22Rv1 (cell line): ENCODE results near the gene SPECC1L.
"Not testable (repeated sequence)": the region's sequence is repeated elsewhere in the genome, so short reads cannot be mapped to it uniquely, and the experiment has no call there.

ENCODE experiments used
- H3K27ac ChIP-seq: fragments of 450-650 bp; 2 replicates; pipeline ENCODE4 v1.5.1; 2017
- ZFX ChIP-seq: fragments of 450-650 bp; IDR thresholded peaks from 2 replicates; pipeline ENCODE4 v1.6.1; 2017; ENCODE audit warnings: antibody characterized with exemption, borderline replicate concordance
- TF ChIP-seq, protein P1 (sequence below): fragments of 450-650 bp; IDR thresholded peaks from 2 replicates; pipeline ENCODE4 v1.5.1; 2017; ENCODE audit warnings: mild to moderate bottlenecking

The SPECC1L gene

DNA sequence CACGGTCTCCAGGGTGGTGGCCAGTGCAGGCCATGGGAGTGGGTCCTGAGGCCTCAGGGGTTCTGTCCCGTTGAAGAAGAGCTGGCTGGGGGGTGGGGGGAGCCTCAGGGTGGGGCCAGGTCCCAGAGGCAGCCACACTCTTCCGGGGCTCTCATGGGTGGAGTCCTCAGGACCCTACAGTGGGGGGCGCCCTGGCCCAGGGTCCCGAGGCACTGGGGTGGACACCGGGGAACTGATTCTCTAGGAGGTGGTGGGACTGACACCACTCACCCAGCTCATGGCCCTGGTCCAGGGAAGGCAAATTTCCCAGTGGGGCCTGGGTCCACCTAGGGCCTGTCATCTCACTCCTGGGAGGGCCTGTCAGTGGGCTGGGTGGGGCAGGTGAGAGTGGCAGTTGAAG, 38.5 kb upstream of the SPECC1L start:
- no peak overlapping the region for H3K27ac ChIP-seq

DNA sequence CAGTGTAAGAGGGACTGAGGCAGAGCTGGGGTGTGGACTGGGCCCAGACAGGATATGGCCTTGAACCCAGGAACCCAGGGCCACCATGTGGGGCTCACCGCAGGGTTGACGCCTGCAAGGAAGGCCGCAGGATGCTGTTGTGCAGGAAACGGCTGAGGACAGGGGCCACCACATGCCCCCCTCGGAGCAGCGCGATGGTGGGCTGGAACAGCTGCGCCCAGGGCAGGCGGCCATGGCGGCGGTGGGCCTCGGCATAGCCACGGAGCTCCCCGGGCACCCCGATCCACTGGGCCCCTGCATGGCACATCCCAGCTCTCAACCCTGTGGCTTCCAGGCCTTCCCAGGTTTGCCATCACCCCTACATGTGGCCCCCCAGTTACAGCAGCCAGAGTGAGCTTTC, 37.9 kb upstream of the SPECC1L start:
- H3K27ac ChIP-seq, result no peak overlapping the region
- TF ChIP-seq, protein P1, sequence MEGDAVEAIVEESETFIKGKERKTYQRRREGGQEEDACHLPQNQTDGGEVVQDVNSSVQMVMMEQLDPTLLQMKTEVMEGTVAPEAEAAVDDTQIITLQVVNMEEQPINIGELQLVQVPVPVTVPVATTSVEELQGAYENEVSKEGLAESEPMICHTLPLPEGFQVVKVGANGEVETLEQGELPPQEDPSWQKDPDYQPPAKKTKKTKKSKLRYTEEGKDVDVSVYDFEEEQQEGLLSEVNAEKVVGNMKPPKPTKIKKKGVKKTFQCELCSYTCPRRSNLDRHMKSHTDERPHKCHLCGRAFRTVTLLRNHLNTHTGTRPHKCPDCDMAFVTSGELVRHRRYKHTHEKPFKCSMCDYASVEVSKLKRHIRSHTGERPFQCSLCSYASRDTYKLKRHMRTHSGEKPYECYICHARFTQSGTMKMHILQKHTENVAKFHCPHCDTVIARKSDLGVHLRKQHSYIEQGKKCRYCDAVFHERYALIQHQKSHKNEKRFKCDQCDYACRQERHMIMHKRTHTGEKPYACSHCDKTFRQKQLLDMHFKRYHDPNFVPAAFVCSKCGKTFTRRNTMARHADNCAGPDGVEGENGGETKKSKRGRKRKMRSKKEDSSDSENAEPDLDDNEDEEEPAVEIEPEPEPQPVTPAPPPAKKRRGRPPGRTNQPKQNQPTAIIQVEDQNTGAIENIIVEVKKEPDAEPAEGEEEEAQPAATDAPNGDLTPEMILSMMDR, result no peak

More for the DNA sequence above, 38.5 kb upstream of the SPECC1L start:
- TF ChIP-seq, protein P1, result no peak

DNA sequence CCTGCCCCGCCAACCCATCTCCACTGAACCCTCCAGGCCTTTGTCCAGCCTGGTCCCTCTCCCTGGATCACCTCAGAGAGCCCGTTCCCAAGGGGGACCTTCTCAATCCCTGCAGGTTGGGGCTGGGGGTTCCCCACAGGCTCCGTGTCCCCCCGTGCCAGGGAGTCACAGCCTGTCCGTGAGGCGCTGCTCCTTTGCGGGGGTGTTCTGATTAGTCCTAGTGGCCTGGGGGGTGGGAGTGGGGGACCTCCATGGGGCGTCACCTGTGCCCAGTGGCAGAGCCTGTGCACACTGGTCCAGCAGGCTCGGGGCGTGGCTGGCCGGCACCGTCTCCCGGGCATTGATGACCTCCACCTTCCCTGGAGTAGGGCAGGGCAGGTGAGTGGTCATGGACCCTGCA, 37.4 kb upstream of the SPECC1L start:
- H3K27ac ChIP-seq, result no peak overlapping the region
- TF ChIP-seq ZFX, result no peak
- TF ChIP-seq, protein P1, result no peak

DNA sequence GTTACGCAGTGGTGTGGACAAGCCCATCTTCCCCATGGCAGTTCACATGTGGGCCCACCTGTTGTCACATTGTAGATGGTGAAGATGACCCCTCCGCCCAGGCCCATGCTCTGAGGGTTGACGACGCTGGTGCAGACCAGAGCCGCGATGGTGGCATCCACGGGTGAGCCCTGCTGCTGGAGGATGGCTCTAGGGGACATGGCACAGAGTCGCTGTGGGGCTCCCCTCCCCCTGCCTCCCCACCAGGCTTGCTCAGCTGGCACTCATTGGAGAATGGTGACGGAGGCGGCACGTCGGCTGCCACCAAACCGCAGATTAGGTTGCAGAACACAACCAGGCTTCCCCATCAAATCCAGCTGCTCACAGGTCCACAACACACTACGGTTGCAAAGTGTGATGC, 36.8 kb upstream of the SPECC1L start:
- no peak overlapping the region for H3K27ac ChIP-seq
- TF ChIP-seq, protein P1, result no peak
- TF ChIP-seq ZFX, result no peak

DNA sequence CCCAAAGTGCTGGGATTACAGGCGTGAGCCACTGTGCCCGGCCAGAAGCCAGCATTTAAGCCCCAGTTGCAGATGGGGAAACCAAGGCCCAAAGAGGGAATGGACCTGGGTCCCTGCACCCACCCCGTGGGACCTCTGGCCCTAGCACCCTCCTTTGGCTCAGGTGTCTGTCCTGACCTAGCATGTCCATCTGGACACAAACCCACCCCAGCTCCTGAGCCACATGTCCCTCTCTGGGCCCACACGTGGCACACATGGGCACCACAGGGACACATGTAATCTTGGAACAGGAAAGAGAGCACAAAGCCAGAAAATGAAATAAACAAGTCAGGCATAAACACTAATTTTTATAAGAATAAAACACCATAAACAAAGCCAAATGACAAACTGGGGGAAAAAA, 35.3 kb upstream of the SPECC1L start:
- no peak overlapping the region for H3K27ac ChIP-seq
- TF ChIP-seq ZFX, result no peak
- TF ChIP-seq, protein P1, result no peak

DNA sequence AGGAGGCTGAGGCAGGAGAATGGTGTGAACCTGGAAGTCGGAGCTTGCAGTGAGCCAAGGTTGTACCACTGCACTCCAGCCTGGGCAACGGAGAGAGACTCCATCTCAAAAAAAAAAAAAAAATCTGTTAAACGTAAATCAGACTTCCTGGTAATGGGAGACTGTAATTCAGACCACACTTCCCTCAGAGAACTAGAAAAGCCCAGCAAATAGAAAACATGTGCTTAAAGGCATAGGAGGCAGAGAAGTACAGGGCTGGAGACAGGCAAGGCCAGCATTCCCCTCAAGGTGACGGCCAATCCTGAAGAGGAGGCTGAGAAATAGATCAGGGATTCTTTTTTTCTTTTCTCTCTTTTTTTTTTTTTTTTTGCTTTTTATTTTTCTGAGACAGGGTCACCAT, 34.0 kb upstream of the SPECC1L start:
- no peak overlapping the region for H3K27ac ChIP-seq
- no peak for TF ChIP-seq ZFX
- TF ChIP-seq, protein P1, result no peak

DNA sequence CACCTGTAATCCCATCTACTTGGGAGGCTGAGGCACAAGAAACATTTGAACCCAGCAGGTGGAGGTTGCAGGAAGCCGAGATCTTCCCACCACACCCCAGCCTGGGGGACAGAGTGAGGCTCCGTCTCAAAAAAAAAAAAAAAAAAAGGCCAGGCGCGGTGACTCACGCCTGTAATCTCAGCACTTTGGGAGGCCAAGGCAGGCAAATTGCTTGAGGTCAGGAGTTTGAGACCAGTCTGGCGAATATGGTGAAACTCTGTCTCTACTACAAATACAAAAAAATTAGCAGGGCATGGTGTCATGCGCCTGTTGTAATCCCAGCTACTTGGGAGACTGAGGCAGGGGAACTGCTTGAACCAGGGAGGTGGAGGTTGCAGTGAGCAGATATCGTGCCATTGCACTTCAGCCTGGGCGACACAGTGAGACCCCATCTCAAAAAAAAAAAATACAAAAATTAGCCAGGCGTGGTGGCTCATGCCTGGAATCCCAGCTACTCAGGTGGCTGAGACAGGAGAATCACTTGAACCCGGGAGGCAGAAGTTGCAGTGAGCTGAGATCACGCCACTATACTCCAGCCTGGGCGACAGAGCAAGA, 32.4 kb upstream of the SPECC1L start:
- not testable (repeated sequence) for H3K27ac ChIP-seq

DNA sequence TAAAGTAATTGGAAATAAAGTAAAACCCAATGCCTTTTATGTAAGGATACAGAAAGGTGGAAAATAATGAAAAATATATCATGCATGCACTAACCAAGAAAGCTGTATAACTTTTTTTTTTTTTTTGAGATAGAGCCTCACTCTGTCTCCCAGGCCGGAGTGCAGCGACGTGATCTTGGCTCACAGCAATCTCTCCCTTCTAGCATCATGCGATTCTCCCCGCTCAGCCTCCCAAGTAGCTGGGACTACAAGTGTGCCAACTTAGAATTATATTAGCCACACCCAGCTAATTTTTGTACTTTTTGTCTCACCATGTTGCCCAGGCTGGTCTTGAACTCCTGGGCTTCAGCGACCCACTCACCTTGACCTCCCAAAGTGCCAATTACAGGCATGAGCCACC, 30.2 kb upstream of the SPECC1L start:
- no peak overlapping the region for H3K27ac ChIP-seq
- TF ChIP-seq ZFX, result no peak
- TF ChIP-seq, protein P1, result no peak

DNA sequence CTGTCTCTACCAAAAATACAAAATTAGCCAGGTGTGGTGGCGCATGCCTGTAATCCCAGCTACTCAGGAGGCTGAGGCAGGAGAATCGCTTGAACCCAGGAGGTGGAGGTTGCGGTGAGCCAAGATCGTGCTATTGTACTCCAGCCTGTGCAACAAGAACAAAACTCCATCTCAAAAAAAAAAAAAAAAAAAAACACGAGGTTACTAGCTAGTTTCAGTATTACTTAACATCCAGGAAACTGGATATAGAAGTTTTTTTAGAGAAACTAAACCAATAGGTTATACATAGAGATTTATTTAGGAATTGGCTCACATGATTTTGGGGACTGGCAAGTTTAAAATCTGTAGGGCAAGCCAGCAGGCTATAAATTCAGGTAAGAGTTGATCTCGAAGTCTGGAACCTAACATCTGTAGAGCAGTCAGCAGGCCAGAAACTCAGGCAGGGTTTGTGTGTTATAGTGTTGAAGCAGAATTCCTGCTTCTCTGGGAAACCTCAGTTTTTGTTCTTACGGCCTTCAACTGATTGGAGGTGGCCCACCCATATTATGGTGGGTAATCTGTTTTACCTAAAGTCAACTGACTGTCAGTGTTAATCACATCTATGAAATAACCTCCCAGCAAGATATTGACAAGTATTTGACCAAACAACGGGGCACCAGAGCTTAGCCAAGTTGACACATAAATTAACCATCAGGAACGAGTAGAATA, 29.5 kb upstream of the SPECC1L start:
- H3K27ac ChIP-seq, result not testable (repeated sequence)

DNA sequence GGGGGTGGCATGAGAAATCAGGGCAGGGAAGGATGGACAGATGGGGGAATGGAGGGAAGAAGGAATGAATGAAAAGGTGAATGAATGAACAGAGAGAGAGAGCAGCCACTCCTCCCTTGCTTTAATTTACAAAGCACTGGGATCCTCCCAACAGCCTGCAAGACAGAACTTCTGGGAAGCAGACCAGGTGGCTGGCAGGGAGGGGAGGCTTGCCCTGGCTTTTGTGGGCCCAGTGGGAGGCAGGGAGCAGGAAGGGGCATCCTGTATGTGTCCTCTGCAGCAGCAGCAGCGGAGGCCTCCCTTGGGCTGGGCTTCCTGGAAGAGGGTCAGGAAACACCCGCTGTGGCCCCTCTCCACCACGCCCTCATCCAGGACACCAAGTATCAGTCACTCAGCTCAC, 27.2 kb upstream of the SPECC1L start:
- not testable (repeated sequence) for H3K27ac ChIP-seq
